GOT3 (cell line): ENCODE data around the gene TRABD.

Source experiments
- DNase-seq: peaks from one replicate; lab custom pipeline; 2025; ENCODE audit warnings: mixed read lengths; lab: John Stamatoyannopoulos, UW

The TRABD gene

GRCh38 chr22:50218153-50218995, 32.7 kb downstream of the TRABD start:
- DNase-seq, result no peak

GRCh38 chr22:50218996-50219727, 33.4 kb downstream of the TRABD start:
- no peak for DNase-seq

GRCh38 chr22:50219800-50220602, 34.3 kb downstream of the TRABD start:
- DNase-seq, result no peak

GRCh38 chr22:50220603-50221409, 35.1 kb downstream of the TRABD start:
- DNase-seq, result no peak

GRCh38 chr22:50221410-50222300, 35.9 kb downstream of the TRABD start:
- DNase-seq, result no peak

GRCh38 chr22:50222508-50222907, 36.8 kb downstream of the TRABD start:
- DNase-seq, result no peak

- DNase-seq, result no peak
These were observed 38.4 kb downstream of the TRABD start for GRCh38 chr22:50224071-50224470.

- no peak for DNase-seq
These were observed 39.7 kb downstream of the TRABD start for GRCh38 chr22:50225200-50225969.

GRCh38 chr22:50226063-50226874, 40.6 kb downstream of the TRABD start:
- DNase-seq, result no peak

- no peak for DNase-seq
These were observed 41.1 kb downstream of the TRABD start for GRCh38 chr22:50226875-50227165.

GRCh38 chr22:50227579-50228215, 42.0 kb downstream of the TRABD start:
- no peak for DNase-seq

- DNase-seq, result no peak
These were observed 42.7 kb downstream of the TRABD start for GRCh38 chr22:50228366-50228765.

- DNase-seq, result no peak
These were observed 43.7 kb downstream of the TRABD start for GRCh38 chr22:50229370-50229769.

GRCh38 chr22:50232481-50233151, 46.9 kb downstream of the TRABD start:
- DNase-seq, result no peak

- no peak for DNase-seq
These were observed 47.5 kb downstream of the TRABD start for GRCh38 chr22:50233223-50233622.

GRCh38 chr22:50236731-50237409, 51.2 kb downstream of the TRABD start:
- DNase-seq, result no peak

GRCh38 chr22:50238755-50239154, 53.0 kb downstream of the TRABD start:
- DNase-seq, result no peak
